ENCODE measurements around the gene LRMDA.

LRMDA gene

DNA sequence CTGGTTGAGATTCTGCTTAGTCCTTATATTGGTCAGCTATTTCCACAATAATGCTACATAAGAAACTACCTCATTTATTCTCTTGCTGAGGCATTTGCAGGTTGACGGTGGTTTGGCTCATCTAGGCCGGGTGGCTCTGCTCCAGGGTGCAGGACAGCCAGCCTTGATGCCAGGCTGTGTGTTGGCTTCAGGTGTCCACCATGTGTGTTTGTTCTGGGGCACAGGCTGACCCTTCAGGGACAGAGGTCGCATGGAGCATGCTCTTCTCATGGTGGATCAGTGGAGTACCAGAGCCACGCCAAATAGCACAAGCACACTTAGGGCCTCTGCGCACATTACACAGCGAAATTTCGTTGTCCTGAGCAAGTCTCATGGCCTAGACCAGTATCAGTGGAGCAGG lies 249.9 kb downstream of the LRMDA start:
- ChIA-PET POLR2A (no interaction called here), CTCF (no interaction called here)
- H3K4me1 ChIP-seq (ENCODE audit: control insufficient read depth, insufficient read depth, low read length), result peaks cover 2% of the 10 kb centered on the region; the same call in 1 of the 2 replicates
- no peak overlapping the region for H3K4me3 ChIP-seq (ENCODE audit: low read depth, low read length)
- TF ChIP-seq ZNF596 (tag by site-specific recombination; IDR thresholded peaks at IDR 0.05), result no peak
- no peak for TF ChIP-seq ZNF830 (tag by site-specific recombination; IDR thresholded peaks at IDR 0.05; ENCODE audit: low read depth)
- TF ChIP-seq, protein P1, sequence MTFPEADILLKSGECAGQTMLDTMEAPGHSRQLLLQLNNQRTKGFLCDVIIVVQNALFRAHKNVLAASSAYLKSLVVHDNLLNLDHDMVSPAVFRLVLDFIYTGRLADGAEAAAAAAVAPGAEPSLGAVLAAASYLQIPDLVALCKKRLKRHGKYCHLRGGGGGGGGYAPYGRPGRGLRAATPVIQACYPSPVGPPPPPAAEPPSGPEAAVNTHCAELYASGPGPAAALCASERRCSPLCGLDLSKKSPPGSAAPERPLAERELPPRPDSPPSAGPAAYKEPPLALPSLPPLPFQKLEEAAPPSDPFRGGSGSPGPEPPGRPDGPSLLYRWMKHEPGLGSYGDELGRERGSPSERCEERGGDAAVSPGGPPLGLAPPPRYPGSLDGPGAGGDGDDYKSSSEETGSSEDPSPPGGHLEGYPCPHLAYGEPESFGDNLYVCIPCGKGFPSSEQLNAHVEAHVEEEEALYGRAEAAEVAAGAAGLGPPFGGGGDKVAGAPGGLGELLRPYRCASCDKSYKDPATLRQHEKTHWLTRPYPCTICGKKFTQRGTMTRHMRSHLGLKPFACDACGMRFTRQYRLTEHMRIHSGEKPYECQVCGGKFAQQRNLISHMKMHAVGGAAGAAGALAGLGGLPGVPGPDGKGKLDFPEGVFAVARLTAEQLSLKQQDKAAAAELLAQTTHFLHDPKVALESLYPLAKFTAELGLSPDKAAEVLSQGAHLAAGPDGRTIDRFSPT (tag by site-specific recombination; IDR thresholded peaks at IDR 0.05), result no peak
- no peak for TF ChIP-seq ZNF837 (tag by site-specific recombination; IDR thresholded peaks at IDR 0.05)
- no peak for TF ChIP-seq ZNF214 (tag by site-specific recombination; IDR thresholded peaks at IDR 0.05; ENCODE audit: borderline replicate concordance)
- TF ChIP-seq ZNF174 (tag by site-specific recombination; IDR thresholded peaks at IDR 0.05), result no peak
- no peak for TF ChIP-seq PRDM6 (tag by site-specific recombination; IDR thresholded peaks at IDR 0.05)
- TF ChIP-seq YY2 (tag by site-specific recombination; IDR thresholded peaks at IDR 0.05), result no peak
- no peak for TF ChIP-seq ZNF654 (tag by site-specific recombination; IDR thresholded peaks at IDR 0.05; ENCODE audit: low read depth)
- TF ChIP-seq ZNF221 (tag by site-specific recombination; IDR thresholded peaks at IDR 0.05; ENCODE audit: borderline replicate concordance), result no peak
- no peak for TF ChIP-seq ZNF610 (tag by site-specific recombination; IDR thresholded peaks at IDR 0.05; ENCODE audit: borderline replicate concordance)
- no peaks in the 10 kb centered on the region for H3K9me3 ChIP-seq (ENCODE audit: control insufficient read depth, insufficient read depth, low read depth, low read length)
- H3K27ac ChIP-seq (ENCODE audit: extremely low read depth, low read depth, low read length), result no peak overlapping the region
- no peaks in the 10 kb centered on the region for H3K36me3 ChIP-seq (ENCODE audit: control insufficient read depth in 2 of 2, insufficient read depth in 1 of 2, low read length in 2 of 2)

GRCh38 chr10:75682649-75683557 lies 251.5 kb downstream of the LRMDA start:
- Histone ChIP-seq H3K9me3 (ENCODE audit: control insufficient read depth, insufficient read depth, low read depth, low read length) (no peaks in the 10 kb centered on the region), H3K27ac (ENCODE audit: extremely low read depth, low read depth, low read length) (no peak overlapping the region), H3K4me1 (ENCODE audit: control insufficient read depth, insufficient read depth, low read length) (peaks cover 2% of the 10 kb centered on the region; the same call in 1 of the 2 replicates), H3K36me3 (ENCODE audit: control insufficient read depth in 2 of 2, insufficient read depth in 1 of 2, low read length in 2 of 2) (no peaks in the 10 kb centered on the region), H3K4me3 (ENCODE audit: low read depth, low read length) (no peak overlapping the region)
- CTCF ChIA-PET, result no interaction called here
- peak; percentile 44; the same call in 1 of the 2 replicates for TF ChIP-seq ZBTB17 (tag by site-specific recombination; IDR thresholded peaks at IDR 0.05)
- TF ChIP-seq ZNF596 (tag by site-specific recombination; IDR thresholded peaks at IDR 0.05), result no peak
- POLR2A ChIA-PET, result no interaction called here

DNA sequence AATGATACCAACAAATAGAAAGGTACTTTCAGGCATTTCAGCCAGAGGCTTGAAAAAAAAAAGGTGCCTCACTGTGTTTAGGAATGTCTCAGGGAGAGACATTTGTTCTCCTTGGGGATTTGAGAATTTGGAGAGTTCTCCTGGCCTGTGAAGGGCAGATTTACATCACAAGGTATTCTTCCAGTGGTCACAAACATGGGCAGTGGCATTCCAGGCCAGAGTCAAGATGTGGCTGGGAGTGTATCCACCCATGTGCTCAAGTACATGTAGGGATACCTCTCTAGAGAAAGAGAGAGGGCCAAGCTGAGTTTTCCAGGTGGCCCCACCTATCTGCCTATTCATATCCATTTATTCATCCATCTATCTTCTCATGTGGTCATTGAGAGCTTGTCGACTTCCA lies 253.8 kb downstream of the LRMDA start:
- no peak overlapping the region for H3K27ac ChIP-seq (ENCODE audit: extremely low read depth, low read depth, low read length)
- no peaks in the 10 kb centered on the region for H3K36me3 ChIP-seq (ENCODE audit: control insufficient read depth in 2 of 2, insufficient read depth in 1 of 2, low read length in 2 of 2)
- ChIA-PET CTCF (interaction anchor here (0.5 to 0.9 kb wide), 3 partner anchors 9 to 1956 kb away, joined by 3 to 4 read pairs (median 3); no protein-coding TSS in a partner anchor), POLR2A (no interaction called here)
- H3K9me3 ChIP-seq (ENCODE audit: control insufficient read depth, insufficient read depth, low read depth, low read length), result no peaks in the 10 kb centered on the region
- peaks cover 2% of the 10 kb centered on the region; the same call in 1 of the 2 replicates for H3K4me1 ChIP-seq (ENCODE audit: control insufficient read depth, insufficient read depth, low read length)
- H3K4me3 ChIP-seq (ENCODE audit: low read depth, low read length), result no peak overlapping the region
- TF ChIP-seq, protein P2, sequence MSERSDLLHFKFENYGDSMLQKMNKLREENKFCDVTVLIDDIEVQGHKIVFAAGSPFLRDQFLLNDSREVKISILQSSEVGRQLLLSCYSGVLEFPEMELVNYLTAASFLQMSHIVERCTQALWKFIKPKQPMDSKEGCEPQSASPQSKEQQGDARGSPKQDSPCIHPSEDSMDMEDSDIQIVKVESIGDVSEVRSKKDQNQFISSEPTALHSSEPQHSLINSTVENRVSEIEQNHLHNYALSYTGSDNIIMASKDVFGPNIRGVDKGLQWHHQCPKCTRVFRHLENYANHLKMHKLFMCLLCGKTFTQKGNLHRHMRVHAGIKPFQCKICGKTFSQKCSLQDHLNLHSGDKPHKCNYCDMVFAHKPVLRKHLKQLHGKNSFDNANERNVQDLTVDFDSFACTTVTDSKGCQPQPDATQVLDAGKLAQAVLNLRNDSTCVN (tag by site-specific recombination; optimal IDR thresholded peaks at IDR 0.05), result no peak
- TF ChIP-seq ZNF514 (tag by site-specific recombination; IDR thresholded peaks at IDR 0.05) (no peak), GLIS2 (tag by site-specific recombination; IDR thresholded peaks at IDR 0.05) (no peak), ZNF416 (tag by site-specific recombination; IDR thresholded peaks at IDR 0.05) (no peak), ZNF777 (tag by site-specific recombination; IDR thresholded peaks at IDR 0.05; ENCODE audit: borderline replicate concordance) (no peak), ZNF146 (tag by site-specific recombination; IDR thresholded peaks at IDR 0.05) (no peak), ZNF677 (tag by site-specific recombination; IDR thresholded peaks at IDR 0.05) (no peak), ZNF626 (tag by site-specific recombination; IDR thresholded peaks at IDR 0.05) (no peak), ZNF670 (tag by site-specific recombination; IDR thresholded peaks at IDR 0.05; ENCODE audit: low read depth) (no peak), ZNF488 (tag by site-specific recombination; IDR thresholded peaks at IDR 0.05) (no peak), ZNF639 (tag by site-specific recombination; IDR thresholded peaks at IDR 0.05) (no peak)
